K562 (cell line): Measurements from ENCODE around the gene WDR90. TPM values are rescaled to one million over a fixed set of nuclear protein-coding genes. Genes with fewer than 3 reads are reported as not detected.

Experiments
- EP400 ChIP-seq: fragments of 450-650 bp; IDR thresholded peaks from 2 replicates; pipeline ENCODE4 v1.6.1; 2017; ENCODE audit warnings: antibody characterized with exemption, mild to moderate bottlenecking, moderate library complexity
- HMG20A ChIP-seq: fragments of 450-650 bp; formaldehyde crosslinking; conservative IDR thresholded peaks from 2 replicates; pipeline ENCODE4 v1.4.0; 2020; ENCODE audit warnings: mild to moderate bottlenecking, mixed read lengths
- KLF6 ChIP-seq: fragments of 250-450 bp; sonication (Bioruptor Pico); IDR thresholded peaks from 2 replicates; pipeline ENCODE4 v1.4.0; 2020; ENCODE audit warnings: mild to moderate bottlenecking, moderate library complexity, borderline replicate concordance
- MIER1 ChIP-seq: fragments of 450-650 bp; IDR thresholded peaks from 2 replicates; pipeline ENCODE4 v1.6.1; 2016; ENCODE audit warnings: antibody characterized with exemption, mild to moderate bottlenecking, low read depth
- POLR2G ChIP-seq: fragments of 200-400 bp; formaldehyde crosslinking; IDR thresholded peaks from 2 replicates; pipeline ENCODE4 v1.6.1; 2017; ENCODE audit warnings: low read depth, mild to moderate bottlenecking, antibody characterized with exemption, low read length, moderate library complexity
- RNF2 ChIP-seq: sonication (generic); IDR thresholded peaks from 2 replicates; pipeline ENCODE4 v1.6.1; 2016
- TEAD4 ChIP-seq, 2 experiments: sonication (generic) in 1 of 2; formaldehyde crosslinking in 1 of 2; IDR thresholded peaks; 2 replicates each; pipeline versions ENCODE4 v1.6.1 to v1.8.0; 2012 to 2022; ENCODE audit warnings: borderline replicate concordance in 1 of 2, inconsistent platforms in 1 of 2, low read length in 1 of 2, mild to moderate bottlenecking in 1 of 2, missing genetic modification reagents in 1 of 2
- ZBTB7A ChIP-seq: IDR thresholded peaks from 2 replicates; pipeline ENCODE4 v1.6.1; 2011; ENCODE audit warnings: low read depth, mild to moderate bottlenecking, low read length, moderate library complexity, borderline replicate concordance; ENCODE audit not compliant: control insufficient read depth
- polyA plus RNA-seq, 8 experiments: library from polyadenylated mRNA; depleted of rRNA in 4 of 8; stranded (reverse) in 5 of 8; unstranded in 3 of 8; fragments of >200 nt; fragmentation: Nextera tagmentation in 2 of 8; fragmentation: Illumina TruSeq in 1 of 8; extraction: Ambion mirVana in 2 of 8; extraction: Trizol in 1 of 8; gene quantifications; 2 replicates each; pipeline versions ENCODE4 v1.2.1 to v1.2.3, GENCODE V29; 2011 to 2014; ENCODE audit warnings: inconsistent platforms in 1 of 8, missing spikeins in 1 of 8
- total RNA-seq, 7 experiments: library from RNA; depleted of rRNA in 6 of 7; stranded (reverse); fragments of >200 nt in 6 of 7; fragmentation: Illumina TruSeq in 2 of 7; extraction: Trizol in 2 of 7; gene quantifications; 2 replicates each; pipeline versions ENCODE4 v1.2.1 to v1.2.3, GENCODE V29; 2011 to 2021; ENCODE audit warnings: low replicate concordance in 1 of 7
- TF ChIP-seq, protein P1 (sequence below): sonication (generic); IDR thresholded peaks from 2 replicates; pipeline ENCODE4 v1.6.1; 2016
- TF ChIP-seq, protein P2 (sequence below): fragments of 450-650 bp; IDR thresholded peaks from 2 replicates; pipeline ENCODE4 v1.6.1; 2017; ENCODE audit warnings: mild to moderate bottlenecking, moderate library complexity
- TF ChIP-seq, protein P3 (sequence below): fragments of 250-450 bp; sonication (Bioruptor Pico); IDR thresholded peaks from 2 replicates; pipeline ENCODE4 v1.4.0; 2020; ENCODE audit warnings: mild to moderate bottlenecking, moderate library complexity
- TF ChIP-seq, protein P4 (sequence below): fragments of 450-650 bp; IDR thresholded peaks from 2 replicates; pipeline ENCODE4 v1.6.1; 2017; ENCODE audit warnings: antibody characterized with exemption, mild to moderate bottlenecking
- TF ChIP-seq, protein P5 (sequence below): fragments of 250-450 bp; sonication (Bioruptor Pico); IDR thresholded peaks from 2 replicates; pipeline ENCODE4 v1.5.0; 2020; ENCODE audit warnings: mild to moderate bottlenecking, borderline replicate concordance

The WDR90 gene
- total and polyA plus RNA-seq, 9 of the 15 experiments (the other 6 are each of a cell fraction or from before 2014, with no cell fraction given) = 0.44 to 12.6 (median 3.3) TPM

DNA sequence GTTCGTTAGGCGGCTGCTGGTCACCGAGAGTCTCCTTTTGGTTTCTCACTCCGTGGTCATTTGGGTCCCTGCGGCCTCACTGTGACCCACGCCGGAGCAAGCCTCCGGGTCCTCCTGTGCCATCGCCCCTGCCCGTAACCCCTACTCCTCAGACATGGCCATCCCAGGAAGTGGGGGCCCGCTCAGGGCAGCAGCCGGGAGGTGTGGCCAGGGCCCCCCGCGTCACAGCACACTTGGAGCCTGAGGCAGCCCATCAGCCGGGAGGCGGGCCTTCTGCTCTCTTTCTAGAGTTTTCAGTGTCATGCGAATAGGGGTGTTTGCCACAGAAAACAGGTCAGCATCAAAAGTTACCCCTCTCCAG, 26.3 kb upstream of the WDR90 start (continued):
- no peak for TF ChIP-seq HMG20A
- TF ChIP-seq EP400 = no peak
- TF ChIP-seq TEAD4 (IDR thresholded peaks at IDR 0.05; ENCODE audit: low read length) = no peak
- no peak for TF ChIP-seq TEAD4 (CRISPR knock-in tag; IDR thresholded peaks at IDR 0.05; ENCODE audit: borderline replicate concordance)
- TF ChIP-seq MIER1 = no peak
- TF ChIP-seq, protein P1, sequence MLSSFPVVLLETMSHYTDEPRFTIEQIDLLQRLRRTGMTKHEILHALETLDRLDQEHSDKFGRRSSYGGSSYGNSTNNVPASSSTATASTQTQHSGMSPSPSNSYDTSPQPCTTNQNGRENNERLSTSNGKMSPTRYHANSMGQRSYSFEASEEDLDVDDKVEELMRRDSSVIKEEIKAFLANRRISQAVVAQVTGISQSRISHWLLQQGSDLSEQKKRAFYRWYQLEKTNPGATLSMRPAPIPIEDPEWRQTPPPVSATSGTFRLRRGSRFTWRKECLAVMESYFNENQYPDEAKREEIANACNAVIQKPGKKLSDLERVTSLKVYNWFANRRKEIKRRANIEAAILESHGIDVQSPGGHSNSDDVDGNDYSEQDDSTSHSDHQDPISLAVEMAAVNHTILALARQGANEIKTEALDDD = no peak
- TF ChIP-seq, protein P2, sequence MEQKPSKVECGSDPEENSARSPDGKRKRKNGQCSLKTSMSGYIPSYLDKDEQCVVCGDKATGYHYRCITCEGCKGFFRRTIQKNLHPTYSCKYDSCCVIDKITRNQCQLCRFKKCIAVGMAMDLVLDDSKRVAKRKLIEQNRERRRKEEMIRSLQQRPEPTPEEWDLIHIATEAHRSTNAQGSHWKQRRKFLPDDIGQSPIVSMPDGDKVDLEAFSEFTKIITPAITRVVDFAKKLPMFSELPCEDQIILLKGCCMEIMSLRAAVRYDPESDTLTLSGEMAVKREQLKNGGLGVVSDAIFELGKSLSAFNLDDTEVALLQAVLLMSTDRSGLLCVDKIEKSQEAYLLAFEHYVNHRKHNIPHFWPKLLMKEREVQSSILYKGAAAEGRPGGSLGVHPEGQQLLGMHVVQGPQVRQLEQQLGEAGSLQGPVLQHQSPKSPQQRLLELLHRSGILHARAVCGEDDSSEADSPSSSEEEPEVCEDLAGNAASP = no peak
- TF ChIP-seq, protein P3, sequence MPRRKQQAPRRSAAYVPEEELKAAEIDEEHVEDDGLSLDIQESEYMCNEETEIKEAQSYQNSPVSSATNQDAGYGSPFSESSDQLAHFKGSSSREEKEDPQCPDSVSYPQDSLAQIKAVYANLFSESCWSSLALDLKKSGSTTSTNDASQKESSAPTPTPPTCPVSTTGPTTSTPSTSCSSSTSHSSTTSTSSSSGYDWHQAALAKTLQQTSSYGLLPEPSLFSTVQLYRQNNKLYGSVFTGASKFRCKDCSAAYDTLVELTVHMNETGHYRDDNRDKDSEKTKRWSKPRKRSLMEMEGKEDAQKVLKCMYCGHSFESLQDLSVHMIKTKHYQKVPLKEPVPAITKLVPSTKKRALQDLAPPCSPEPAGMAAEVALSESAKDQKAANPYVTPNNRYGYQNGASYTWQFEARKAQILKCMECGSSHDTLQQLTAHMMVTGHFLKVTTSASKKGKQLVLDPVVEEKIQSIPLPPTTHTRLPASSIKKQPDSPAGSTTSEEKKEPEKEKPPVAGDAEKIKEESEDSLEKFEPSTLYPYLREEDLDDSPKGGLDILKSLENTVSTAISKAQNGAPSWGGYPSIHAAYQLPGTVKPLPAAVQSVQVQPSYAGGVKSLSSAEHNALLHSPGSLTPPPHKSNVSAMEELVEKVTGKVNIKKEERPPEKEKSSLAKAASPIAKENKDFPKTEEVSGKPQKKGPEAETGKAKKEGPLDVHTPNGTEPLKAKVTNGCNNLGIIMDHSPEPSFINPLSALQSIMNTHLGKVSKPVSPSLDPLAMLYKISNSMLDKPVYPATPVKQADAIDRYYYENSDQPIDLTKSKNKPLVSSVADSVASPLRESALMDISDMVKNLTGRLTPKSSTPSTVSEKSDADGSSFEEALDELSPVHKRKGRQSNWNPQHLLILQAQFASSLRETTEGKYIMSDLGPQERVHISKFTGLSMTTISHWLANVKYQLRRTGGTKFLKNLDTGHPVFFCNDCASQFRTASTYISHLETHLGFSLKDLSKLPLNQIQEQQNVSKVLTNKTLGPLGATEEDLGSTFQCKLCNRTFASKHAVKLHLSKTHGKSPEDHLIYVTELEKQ (CRISPR knock-in tag) = no peak
- no peak for TF ChIP-seq KLF6
- peak; percentile 3; the same call in 1 of the 2 replicates for TF ChIP-seq POLR2G
- no peak for TF ChIP-seq RNF2
- TF ChIP-seq ZBTB7A = peak; percentile 17; the same call in 1 of the 2 replicates
- TF ChIP-seq, protein P4, sequence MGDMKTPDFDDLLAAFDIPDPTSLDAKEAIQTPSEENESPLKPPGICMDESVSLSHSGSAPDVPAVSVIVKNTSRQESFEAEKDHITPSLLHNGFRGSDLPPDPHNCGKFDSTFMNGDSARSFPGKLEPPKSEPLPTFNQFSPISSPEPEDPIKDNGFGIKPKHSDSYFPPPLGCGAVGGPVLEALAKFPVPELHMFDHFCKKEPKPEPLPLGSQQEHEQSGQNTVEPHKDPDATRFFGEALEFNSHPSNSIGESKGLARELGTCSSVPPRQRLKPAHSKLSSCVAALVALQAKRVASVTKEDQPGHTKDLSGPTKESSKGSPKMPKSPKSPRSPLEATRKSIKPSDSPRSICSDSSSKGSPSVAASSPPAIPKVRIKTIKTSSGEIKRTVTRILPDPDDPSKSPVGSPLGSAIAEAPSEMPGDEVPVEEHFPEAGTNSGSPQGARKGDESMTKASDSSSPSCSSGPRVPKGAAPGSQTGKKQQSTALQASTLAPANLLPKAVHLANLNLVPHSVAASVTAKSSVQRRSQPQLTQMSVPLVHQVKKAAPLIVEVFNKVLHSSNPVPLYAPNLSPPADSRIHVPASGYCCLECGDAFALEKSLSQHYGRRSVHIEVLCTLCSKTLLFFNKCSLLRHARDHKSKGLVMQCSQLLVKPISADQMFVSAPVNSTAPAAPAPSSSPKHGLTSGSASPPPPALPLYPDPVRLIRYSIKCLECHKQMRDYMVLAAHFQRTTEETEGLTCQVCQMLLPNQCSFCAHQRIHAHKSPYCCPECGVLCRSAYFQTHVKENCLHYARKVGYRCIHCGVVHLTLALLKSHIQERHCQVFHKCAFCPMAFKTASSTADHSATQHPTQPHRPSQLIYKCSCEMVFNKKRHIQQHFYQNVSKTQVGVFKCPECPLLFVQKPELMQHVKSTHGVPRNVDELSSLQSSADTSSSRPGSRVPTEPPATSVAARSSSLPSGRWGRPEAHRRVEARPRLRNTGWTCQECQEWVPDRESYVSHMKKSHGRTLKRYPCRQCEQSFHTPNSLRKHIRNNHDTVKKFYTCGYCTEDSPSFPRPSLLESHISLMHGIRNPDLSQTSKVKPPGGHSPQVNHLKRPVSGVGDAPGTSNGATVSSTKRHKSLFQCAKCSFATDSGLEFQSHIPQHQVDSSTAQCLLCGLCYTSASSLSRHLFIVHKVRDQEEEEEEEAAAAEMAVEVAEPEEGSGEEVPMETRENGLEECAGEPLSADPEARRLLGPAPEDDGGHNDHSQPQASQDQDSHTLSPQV = peak; percentile 24; the same call in 1 of the 2 replicates
- TF ChIP-seq, protein P5, sequence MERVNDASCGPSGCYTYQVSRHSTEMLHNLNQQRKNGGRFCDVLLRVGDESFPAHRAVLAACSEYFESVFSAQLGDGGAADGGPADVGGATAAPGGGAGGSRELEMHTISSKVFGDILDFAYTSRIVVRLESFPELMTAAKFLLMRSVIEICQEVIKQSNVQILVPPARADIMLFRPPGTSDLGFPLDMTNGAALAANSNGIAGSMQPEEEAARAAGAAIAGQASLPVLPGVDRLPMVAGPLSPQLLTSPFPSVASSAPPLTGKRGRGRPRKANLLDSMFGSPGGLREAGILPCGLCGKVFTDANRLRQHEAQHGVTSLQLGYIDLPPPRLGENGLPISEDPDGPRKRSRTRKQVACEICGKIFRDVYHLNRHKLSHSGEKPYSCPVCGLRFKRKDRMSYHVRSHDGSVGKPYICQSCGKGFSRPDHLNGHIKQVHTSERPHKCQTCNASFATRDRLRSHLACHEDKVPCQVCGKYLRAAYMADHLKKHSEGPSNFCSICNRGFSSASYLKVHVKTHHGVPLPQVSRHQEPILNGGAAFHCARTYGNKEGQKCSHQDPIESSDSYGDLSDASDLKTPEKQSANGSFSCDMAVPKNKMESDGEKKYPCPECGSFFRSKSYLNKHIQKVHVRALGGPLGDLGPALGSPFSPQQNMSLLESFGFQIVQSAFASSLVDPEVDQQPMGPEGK (CRISPR knock-in tag) = no peak
